Cardiac fibroblast (primary cell): ENCODE measurements around the gene DEF6.

ENCODE experiments used
- DNase-seq, 2 donors: peaks; one replicate each; pipeline versions ENCODE4 v3.0.0 to v3.0.0-alpha.2; 2010; ENCODE audit warnings: low read depth in 2 of 2
- H3K4me3 ChIP-seq, 2 donors: replicated peaks in 1 of 2; 1 replicate in 1 of 2; 2 replicates in 1 of 2; pipeline ENCODE4 v1.5.1; 2011; ENCODE audit warnings: low read depth in 2 of 2, low read length in 2 of 2, mild to moderate bottlenecking in 2 of 2, moderate library complexity in 1 of 2
- CTCF ChIP-seq: IDR thresholded peaks from one replicate; pipeline ENCODE4 v1.5.1; 2011; ENCODE audit warnings: low read depth, mild to moderate bottlenecking, low read length, inconsistent platforms

The DEF6 gene

GRCh38 chr6:35258858-35259193, 38.8 kb upstream of the DEF6 start:
- TF ChIP-seq CTCF: peak; percentile 4
- H3K4me3 ChIP-seq: peak overlapping the region; percentile 92 to 96
- DNase-seq: peak in 1 of 2 donors; percentile 68

- peak; percentile 98 for DNase-seq
- peak within 1 kb of the TSS; percentile 92 to 96 for H3K4me3 ChIP-seq
- TF ChIP-seq CTCF: no peak
These were observed 38.2 kb upstream of the DEF6 start, which contains the start of gene ZNF76 for GRCh38 chr6:35259194-35259947. ZNF76 (plus strand) TSS chr6:35259735; CDS start chr6:35281152, 21,417 bp downstream.

GRCh38 chr6:35259948-35260590, 37.5 kb upstream of the DEF6 start:
- peak; percentile 37 to 70 for DNase-seq
- peak overlapping the region; percentile 92 to 96 for H3K4me3 ChIP-seq
- TF ChIP-seq CTCF: no peak

GRCh38 chr6:35260591-35261570, 36.7 kb upstream of the DEF6 start:
- TF ChIP-seq CTCF: no peak
- DNase-seq: peak in 1 of 2 donors; percentile 18
- peak overlapping the region; percentile 92 to 96 for H3K4me3 ChIP-seq

- H3K4me3 ChIP-seq: no peak overlapping the region
- DNase-seq: peak in 1 of 2 donors; percentile 38
- no peak for TF ChIP-seq CTCF
These were observed 35.0 kb upstream of the DEF6 start for GRCh38 chr6:35262596-35262995.

GRCh38 chr6:35264550-35265274, 32.9 kb upstream of the DEF6 start:
- H3K4me3 ChIP-seq: no peak overlapping the region
- no peak for DNase-seq
- no peak for TF ChIP-seq CTCF
